GM12875 (cell line): ENCODE data around the gene COL28A1.

Experiments
- H3K4me3 ChIP-seq: one replicate; pipeline ENCODE4 v1.5.1; 2011; ENCODE audit warnings: low read depth, low read length, control low read depth
- TF ChIP-seq, protein P1 (sequence below): IDR thresholded peaks from 2 replicates; pipeline ENCODE4 v1.5.1; 2011; ENCODE audit warnings: low read depth, mild to moderate bottlenecking, control low read depth, inconsistent platforms, low read length, moderate library complexity, borderline replicate concordance; ENCODE audit not compliant: insufficient read depth

COL28A1 gene

DNA sequence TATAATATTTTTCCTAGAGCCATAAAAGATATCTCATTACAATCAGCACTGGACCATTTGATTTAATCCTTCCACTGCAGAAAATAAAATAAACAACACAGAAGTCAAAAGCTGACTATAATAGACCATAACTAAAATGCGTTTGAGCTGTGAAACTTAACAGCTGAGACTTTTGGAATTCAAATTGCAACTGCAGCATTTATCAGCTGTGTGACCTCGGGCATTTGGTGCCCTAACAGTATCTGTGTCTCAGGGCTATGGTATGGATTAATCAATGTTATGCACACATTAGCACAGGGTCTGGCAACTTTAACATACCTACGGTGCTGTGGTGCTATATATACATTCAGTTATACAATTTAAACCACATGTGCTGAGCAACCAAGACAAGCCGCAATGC lies 160.1 kb downstream of the COL28A1 start:
- TF ChIP-seq, protein P1, sequence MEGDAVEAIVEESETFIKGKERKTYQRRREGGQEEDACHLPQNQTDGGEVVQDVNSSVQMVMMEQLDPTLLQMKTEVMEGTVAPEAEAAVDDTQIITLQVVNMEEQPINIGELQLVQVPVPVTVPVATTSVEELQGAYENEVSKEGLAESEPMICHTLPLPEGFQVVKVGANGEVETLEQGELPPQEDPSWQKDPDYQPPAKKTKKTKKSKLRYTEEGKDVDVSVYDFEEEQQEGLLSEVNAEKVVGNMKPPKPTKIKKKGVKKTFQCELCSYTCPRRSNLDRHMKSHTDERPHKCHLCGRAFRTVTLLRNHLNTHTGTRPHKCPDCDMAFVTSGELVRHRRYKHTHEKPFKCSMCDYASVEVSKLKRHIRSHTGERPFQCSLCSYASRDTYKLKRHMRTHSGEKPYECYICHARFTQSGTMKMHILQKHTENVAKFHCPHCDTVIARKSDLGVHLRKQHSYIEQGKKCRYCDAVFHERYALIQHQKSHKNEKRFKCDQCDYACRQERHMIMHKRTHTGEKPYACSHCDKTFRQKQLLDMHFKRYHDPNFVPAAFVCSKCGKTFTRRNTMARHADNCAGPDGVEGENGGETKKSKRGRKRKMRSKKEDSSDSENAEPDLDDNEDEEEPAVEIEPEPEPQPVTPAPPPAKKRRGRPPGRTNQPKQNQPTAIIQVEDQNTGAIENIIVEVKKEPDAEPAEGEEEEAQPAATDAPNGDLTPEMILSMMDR = no peak
- no peak overlapping the region for H3K4me3 ChIP-seq

DNA sequence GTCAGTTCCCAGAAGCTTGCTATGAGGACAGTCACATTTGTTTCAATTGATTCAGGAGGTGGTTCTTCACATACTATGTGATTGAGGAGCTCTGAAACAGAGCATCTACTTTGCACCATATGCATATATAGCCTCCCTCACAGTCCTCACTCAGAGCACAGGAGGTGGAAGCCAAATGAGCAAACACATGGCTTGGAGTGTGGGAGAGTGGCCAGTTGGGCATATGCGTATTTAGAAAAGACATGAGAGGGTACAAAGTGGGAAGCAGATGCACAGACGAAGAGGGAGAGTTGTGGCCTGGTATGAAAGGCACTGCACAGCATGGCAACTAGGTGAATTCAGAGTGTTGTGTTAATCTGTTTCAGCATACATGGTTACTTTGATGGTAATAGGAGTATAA lies 165.6 kb downstream of the COL28A1 start:
- TF ChIP-seq, protein P1 = no peak

DNA sequence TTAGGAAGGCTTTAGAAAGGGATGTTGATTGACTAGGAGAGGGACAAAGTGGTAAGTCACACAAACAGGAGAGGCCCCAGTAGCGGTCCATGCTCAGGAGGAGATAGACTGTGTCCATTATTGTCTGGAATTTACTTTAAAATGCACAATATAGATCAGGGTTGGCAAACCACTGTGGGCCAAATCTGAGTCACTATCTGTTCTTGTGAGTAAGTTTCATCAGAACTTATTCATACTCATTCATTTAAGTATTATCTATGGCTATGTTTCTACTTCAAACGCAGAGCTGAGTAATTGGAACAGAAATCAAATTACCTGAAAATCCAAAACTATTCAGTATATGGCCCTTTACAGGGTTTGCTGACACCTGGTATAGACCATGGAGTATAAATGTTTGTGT lies 166.5 kb downstream of the COL28A1 start:
- H3K4me3 ChIP-seq = no peak overlapping the region
- TF ChIP-seq, protein P1 = no peak

More for the DNA sequence above, 165.6 kb downstream of the COL28A1 start:
- no peak overlapping the region for H3K4me3 ChIP-seq

DNA sequence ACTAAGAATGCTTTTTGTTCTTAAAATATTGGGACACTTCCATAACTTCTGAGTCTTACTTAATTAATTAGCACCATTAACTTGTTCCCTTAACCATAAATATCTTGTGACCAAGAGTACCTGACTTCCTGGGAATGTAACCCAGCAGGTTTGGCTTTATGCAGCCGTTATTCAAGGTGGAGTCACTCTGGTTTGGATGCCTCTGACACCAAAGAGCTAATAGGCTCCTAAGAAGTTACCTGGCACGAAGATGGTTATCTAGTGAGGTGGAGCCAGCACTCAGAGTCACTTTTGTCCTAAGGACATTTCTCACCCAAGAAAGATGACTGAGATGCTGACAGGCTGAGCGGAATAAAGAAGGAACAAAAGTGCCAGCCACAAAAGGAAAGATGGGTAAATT lies 181.0 kb downstream of the COL28A1 start:
- TF ChIP-seq, protein P1 = no peak

DNA sequence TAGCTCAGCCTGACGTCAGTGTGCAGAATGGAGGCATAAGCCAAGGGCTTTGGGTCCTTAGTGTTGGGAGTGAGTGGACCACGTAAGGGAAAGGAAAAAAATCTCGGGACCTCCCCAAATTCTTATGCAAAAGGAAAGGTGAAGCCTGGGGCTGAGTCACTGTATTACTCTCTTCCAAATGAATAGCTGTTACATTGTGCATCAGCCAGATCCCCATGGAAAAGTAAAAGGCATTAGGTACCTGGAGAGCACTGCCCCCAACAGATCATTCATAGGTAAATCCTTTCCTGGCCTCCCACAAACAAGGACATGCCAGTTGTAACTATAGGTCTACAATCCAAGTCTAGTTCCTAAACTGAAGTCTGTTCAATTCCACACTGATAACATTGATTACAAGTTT lies 182.8 kb downstream of the COL28A1 start:
- no peak overlapping the region for H3K4me3 ChIP-seq
- TF ChIP-seq, protein P1 = no peak

More for the DNA sequence above, 181.0 kb downstream of the COL28A1 start:
- no peak overlapping the region for H3K4me3 ChIP-seq

DNA sequence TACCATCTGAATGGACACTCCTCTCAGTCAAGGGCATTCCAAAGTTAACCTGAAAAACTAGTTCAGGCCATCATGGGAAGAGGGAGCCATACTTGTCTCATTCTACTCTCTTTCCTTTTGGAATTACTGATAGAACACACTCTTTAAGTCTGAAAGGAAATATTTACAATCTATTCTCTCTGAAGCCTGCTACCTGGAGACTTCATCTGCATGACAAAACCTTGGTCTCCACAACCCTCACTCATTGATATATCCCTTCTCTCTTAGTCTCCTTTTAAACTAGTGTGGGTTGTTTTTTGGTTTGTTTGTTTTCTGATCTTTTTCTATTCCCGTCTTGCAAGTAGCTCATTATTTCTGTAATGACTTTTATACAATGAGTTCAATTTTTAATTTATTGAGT lies 183.8 kb downstream of the COL28A1 start:
- no peak overlapping the region for H3K4me3 ChIP-seq
- TF ChIP-seq, protein P1 = no peak

DNA sequence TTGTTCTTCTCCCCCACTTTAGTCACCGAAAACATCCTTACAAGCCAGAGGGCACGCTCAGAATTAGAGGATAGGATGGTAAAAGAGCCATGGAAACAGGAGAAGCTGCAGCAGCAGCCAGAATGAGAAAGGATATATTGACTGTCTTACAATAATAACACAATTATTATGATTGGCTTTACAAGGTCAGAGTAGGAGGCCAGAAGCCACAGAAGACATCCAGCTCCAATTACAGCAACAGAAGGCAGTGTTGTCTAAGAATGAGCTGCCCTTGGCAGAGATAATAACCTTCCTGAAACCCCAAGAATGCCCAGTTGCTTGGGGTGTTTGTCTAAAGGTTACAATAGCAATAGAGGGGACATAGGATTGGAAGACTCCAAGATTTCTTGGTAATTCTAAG lies 184.5 kb downstream of the COL28A1 start:
- TF ChIP-seq, protein P1 = no peak
- H3K4me3 ChIP-seq = no peak overlapping the region
